Neural progenitor cell (in vitro differentiated cells): ENCODE measurements around the gene ARID4B.

Experiments used
- CTCF ChIP-seq: fragments of 200-600 bp; sonication (generic); IDR thresholded peaks from 2 replicates; pipeline ENCODE4 v1.5.1; 2017; ENCODE audit warnings: antibody characterized with exemption, mild to moderate bottlenecking
- EZH2 ChIP-seq: fragments of 200-600 bp; sonication (generic); IDR thresholded peaks from 2 replicates; pipeline ENCODE4 v1.6.1; 2017; ENCODE audit warnings: antibody characterized with exemption, mild to moderate bottlenecking, moderate library complexity

- TF ChIP-seq CTCF, result no peak
- no peak for TF ChIP-seq EZH2
Measured at GRCh38 chr1:235139315-235139714, 188.7 kb downstream of the ARID4B start.
